ENCODE measurements around the gene IFI44L. TPM values are rescaled to one million over a fixed set of nuclear protein-coding genes. Genes with fewer than 3 reads are reported as not detected.

The IFI44L gene
- total RNA-seq, 1 donor, result 49.2 TPM

DNA sequence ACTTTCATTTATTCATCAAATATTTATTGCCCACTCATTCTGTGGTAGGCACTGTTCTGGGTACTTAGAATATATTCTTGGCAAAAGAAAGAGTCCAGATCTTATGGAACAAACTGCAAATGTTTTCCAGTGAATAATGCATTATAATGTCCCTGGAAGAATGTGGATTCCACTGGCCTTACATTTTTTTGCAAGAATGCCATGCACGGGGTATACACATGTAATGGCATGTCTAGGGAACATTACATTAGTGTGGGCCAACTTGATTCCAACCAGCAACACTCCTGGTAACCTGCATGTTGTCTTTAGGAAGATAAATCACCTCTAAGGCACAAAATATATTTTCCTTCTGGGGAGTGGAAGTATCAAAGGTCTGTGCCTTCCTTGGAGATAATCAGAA, 33.0 kb upstream of the IFI44L start:
- Histone ChIP-seq H3K27me3 (ENCODE audit: insufficient read depth, low read length) (no peaks in the 10 kb centered on the region), H3K4me2 (ENCODE audit: insufficient read depth, low read length) (no peak overlapping the region), H3K9me3 (ENCODE audit: low read depth, low read length) (no peaks in the 10 kb centered on the region), H2AFZ (ENCODE audit: low read length) (no peak overlapping the region), H3K4me3 (ENCODE audit: insufficient read depth, low read length) (no peak overlapping the region), H3K27ac (ENCODE audit: low read depth, low read length) (no peak overlapping the region), H3K36me3 (ENCODE audit: insufficient read depth, low read length) (no peaks in the 10 kb centered on the region), H4K20me1 (ENCODE audit: insufficient read depth, low read length) (no peaks in the 10 kb centered on the region), H3K4me1 (ENCODE audit: insufficient read depth, low read length) (no peaks in the 10 kb centered on the region), H3K79me2 (ENCODE audit: insufficient read depth, low read length) (no peaks in the 10 kb centered on the region)
- TF ChIP-seq, protein P1, sequence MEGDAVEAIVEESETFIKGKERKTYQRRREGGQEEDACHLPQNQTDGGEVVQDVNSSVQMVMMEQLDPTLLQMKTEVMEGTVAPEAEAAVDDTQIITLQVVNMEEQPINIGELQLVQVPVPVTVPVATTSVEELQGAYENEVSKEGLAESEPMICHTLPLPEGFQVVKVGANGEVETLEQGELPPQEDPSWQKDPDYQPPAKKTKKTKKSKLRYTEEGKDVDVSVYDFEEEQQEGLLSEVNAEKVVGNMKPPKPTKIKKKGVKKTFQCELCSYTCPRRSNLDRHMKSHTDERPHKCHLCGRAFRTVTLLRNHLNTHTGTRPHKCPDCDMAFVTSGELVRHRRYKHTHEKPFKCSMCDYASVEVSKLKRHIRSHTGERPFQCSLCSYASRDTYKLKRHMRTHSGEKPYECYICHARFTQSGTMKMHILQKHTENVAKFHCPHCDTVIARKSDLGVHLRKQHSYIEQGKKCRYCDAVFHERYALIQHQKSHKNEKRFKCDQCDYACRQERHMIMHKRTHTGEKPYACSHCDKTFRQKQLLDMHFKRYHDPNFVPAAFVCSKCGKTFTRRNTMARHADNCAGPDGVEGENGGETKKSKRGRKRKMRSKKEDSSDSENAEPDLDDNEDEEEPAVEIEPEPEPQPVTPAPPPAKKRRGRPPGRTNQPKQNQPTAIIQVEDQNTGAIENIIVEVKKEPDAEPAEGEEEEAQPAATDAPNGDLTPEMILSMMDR (IDR thresholded peaks at IDR 0.05; ENCODE audit: extremely low read depth, low read depth, low read length), result no peak
- DNase-seq (ENCODE audit: insufficient read length, low spot score, missing footprints), result no peak

DNA sequence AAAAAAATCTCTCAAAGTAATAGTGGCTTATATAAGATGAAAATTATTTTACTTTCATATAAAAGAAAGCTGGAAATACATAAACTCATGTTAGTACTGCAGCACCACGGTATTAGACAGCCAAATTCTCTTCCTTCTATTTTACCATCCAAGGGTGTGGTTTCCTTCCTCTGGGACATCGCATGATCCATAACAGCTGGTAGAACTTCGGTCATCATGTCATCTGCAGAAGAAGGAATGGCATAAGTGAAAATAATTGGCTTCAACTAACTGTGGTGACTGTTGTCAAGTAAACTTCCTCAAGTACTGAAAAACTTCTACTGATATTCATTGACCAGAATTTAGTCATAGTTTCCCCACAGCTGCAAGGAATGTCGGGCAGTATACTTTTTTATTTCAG, 28.3 kb upstream of the IFI44L start:
- H3K79me2 ChIP-seq (ENCODE audit: insufficient read depth, low read length), result no peaks in the 10 kb centered on the region
- no peaks in the 10 kb centered on the region for H3K36me3 ChIP-seq (ENCODE audit: insufficient read depth, low read length)
- H3K27me3 ChIP-seq (ENCODE audit: insufficient read depth, low read length), result no peaks in the 10 kb centered on the region
- peaks cover 3% of the 10 kb centered on the region for H3K9me3 ChIP-seq (ENCODE audit: low read depth, low read length)
- H4K20me1 ChIP-seq (ENCODE audit: insufficient read depth, low read length), result no peaks in the 10 kb centered on the region
- H3K4me1 ChIP-seq (ENCODE audit: insufficient read depth, low read length), result no peaks in the 10 kb centered on the region
- H3K4me3 ChIP-seq (ENCODE audit: insufficient read depth, low read length), result no peak overlapping the region
- H2AFZ ChIP-seq (ENCODE audit: low read length), result no peak overlapping the region
- TF ChIP-seq, protein P1 (IDR thresholded peaks at IDR 0.05; ENCODE audit: extremely low read depth, low read depth, low read length), result no peak
- DNase-seq (ENCODE audit: insufficient read length, low spot score, missing footprints), result peak; percentile 60
- H3K27ac ChIP-seq (ENCODE audit: low read depth, low read length), result no peak overlapping the region
- H3K4me2 ChIP-seq (ENCODE audit: insufficient read depth, low read length), result no peak overlapping the region

DNA sequence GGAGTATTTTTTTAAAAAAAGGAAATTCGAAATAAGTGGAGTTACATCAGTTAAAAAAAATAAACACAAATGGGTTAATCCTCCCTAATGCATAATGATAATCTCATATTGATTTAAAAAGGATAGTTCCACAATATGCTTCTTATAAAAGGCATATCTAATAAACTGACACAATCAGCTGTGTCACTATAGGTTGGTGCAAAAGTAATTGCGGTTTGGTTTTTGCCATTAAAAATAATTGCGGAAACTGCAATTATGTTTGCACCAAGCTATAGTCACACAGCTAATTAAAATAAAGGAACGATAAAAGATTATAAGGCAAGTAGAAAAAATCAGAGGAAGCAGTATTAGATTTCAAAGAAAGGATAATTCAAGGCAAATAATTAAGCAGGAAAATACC, 21.0 kb upstream of the IFI44L start:
- Histone ChIP-seq H3K36me3 (ENCODE audit: insufficient read depth, low read length) (no peaks in the 10 kb centered on the region), H3K27me3 (ENCODE audit: insufficient read depth, low read length) (no peaks in the 10 kb centered on the region), H3K79me2 (ENCODE audit: insufficient read depth, low read length) (no peaks in the 10 kb centered on the region), H3K9me3 (ENCODE audit: low read depth, low read length) (peaks cover 3% of the 10 kb centered on the region), H2AFZ (ENCODE audit: low read length) (no peak overlapping the region), H3K4me1 (ENCODE audit: insufficient read depth, low read length) (no peaks in the 10 kb centered on the region), H3K27ac (ENCODE audit: low read depth, low read length) (no peak overlapping the region), H3K4me2 (ENCODE audit: insufficient read depth, low read length) (no peak overlapping the region), H3K4me3 (ENCODE audit: insufficient read depth, low read length) (no peak overlapping the region), H4K20me1 (ENCODE audit: insufficient read depth, low read length) (no peaks in the 10 kb centered on the region)
- TF ChIP-seq, protein P1 (IDR thresholded peaks at IDR 0.05; ENCODE audit: extremely low read depth, low read depth, low read length), result no peak
- DNase-seq (ENCODE audit: insufficient read length, low spot score, missing footprints), result no peak

DNA sequence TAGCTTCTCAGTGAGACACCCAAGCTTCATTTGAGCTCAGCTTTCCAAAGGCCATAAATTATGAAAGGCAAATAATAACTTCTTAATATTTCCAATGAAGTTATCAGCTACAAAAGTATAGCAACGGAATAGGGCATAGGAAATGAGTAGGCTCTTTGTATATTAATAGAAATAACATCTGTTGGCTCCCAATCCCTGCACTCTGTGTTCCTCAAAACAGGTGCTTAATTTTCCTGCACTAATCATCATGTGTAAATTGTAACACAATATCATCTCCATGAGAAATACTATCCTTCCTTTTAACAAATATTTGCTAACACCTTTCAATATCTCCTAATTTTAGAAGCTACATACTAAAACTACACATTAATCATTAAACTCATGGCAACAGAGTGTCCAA, 19.2 kb upstream of the IFI44L start:
- no peaks in the 10 kb centered on the region for H3K79me2 ChIP-seq (ENCODE audit: insufficient read depth, low read length)
- H3K27me3 ChIP-seq (ENCODE audit: insufficient read depth, low read length), result no peaks in the 10 kb centered on the region
- H3K4me3 ChIP-seq (ENCODE audit: insufficient read depth, low read length), result no peak overlapping the region
- no peaks in the 10 kb centered on the region for H3K9me3 ChIP-seq (ENCODE audit: low read depth, low read length)
- TF ChIP-seq, protein P1 (IDR thresholded peaks at IDR 0.05; ENCODE audit: extremely low read depth, low read depth, low read length), result no peak
- no peak overlapping the region for H3K27ac ChIP-seq (ENCODE audit: low read depth, low read length)
- no peak overlapping the region for H2AFZ ChIP-seq (ENCODE audit: low read length)
- no peaks in the 10 kb centered on the region for H3K4me1 ChIP-seq (ENCODE audit: insufficient read depth, low read length)
- no peaks in the 10 kb centered on the region for H3K36me3 ChIP-seq (ENCODE audit: insufficient read depth, low read length)
- no peak overlapping the region for H3K4me2 ChIP-seq (ENCODE audit: insufficient read depth, low read length)
- H4K20me1 ChIP-seq (ENCODE audit: insufficient read depth, low read length), result no peaks in the 10 kb centered on the region
- DNase-seq (ENCODE audit: insufficient read length, low spot score, missing footprints), result no peak

Data from osteoblast (primary cell).